Activated T-cell treated with anti-CD3 and anti-CD28 coated beads for 24 hours (primary cell): ENCODE results near the gene WDR44.
"Not testable (repeated sequence)": the region's sequence is repeated elsewhere in the genome, so short reads cannot be mapped to it uniquely, and the experiment has no call there.

Source experiments
- DNase-seq: peaks from one replicate; pipeline ENCODE4 v3.0.0-alpha.2; 2020; ENCODE audit warnings: low read depth

WDR44 gene

DNA sequence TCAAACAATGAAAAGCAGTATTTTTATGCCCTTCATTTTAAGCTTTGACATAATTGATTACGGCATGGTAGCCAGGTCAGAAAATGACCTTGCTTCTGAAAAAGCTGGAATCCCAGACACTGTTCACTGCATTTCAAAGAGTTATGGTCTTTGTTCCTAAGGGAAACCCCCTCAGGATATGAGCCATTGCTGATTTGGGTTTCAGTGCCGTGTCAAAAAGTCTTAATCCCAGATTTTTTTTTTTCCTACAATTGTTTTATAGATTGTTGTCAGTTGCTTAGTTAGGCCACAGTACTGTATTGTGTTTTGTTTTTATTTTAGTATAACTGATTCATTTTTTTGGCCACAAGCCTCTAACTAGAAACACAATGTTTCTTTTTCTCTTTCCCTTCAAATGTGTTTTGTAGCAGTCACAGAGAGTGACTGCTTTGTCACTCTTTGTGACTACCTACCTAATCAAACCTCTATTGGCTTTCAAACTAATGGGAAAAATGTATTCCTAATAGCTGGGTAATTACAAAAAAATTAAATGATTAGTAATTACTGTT is 10.3 kb downstream of the WDR44 start:
- DNase-seq, result no peak

DNA sequence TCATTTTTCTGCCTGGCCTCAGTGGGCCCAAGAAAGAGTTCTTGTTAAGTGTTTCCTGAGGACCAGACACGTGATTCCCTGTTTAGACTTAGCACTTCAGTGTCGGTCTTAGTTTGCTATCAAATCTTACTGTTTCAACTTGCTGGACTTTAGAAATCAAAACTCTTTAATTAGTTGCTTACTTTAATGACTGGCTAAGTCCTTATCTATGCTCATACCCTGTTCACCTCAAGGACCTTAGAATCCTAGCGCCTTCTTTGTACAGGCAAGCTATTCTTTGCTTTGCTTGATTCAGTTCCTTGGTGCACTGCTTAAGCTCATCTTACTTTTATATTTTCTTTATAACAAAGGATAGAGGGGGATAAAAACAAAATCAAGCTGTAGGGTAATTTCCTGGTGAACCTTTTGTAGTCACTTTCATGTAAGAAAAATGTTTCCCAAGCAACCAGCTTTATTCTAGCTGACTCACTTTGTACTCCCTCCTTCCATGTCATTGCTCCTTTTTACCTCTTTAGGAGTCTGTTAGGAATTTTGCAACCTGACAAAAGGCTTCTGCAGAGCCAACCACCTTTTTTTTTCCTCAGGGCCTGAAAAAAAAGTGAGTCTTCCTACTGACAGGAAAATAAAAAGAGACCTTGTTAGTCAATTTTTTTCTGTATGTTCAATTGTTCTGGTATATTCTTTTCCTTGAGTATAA is 14.7 kb downstream of the WDR44 start:
- no peak for DNase-seq

DNA sequence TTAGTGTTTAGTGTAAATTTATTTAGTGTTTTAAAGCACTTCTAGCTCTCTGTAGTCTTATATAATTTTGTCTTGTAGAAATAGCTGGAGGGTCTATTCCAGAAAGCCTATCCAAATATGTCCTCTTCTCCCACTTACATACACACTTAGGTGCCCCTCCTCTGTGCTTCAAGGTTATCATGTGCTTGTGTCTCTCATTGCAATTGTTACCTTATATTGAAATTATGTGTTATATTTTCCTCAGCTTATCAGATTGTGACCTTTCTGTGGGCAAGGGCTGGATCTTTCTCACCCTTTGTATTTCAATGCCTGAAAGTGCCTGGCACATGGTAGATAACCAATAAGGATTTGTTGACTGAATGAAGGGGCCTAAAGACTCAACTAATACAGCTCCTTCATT is 18.4 kb downstream of the WDR44 start:
- DNase-seq, result no peak

DNA sequence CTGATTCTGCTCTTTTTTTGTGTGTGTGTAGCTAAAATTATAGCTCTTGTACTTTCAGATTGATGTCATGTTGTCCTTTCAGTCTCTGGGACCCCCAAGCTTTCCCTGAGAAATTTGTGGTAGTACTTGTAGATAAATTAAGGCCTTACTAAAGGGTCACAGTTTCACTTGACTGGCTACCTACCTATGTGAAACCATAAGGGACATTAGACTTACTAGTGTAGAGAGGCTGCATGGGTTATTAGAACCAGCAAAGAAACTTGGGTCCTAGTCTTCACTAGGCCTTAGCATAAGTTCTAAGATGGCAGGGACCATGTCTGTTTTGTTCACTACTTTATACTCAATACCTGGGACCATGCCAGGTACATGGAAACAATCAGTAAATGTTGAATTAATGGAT is 21.4 kb downstream of the WDR44 start:
- DNase-seq, result no peak

DNA sequence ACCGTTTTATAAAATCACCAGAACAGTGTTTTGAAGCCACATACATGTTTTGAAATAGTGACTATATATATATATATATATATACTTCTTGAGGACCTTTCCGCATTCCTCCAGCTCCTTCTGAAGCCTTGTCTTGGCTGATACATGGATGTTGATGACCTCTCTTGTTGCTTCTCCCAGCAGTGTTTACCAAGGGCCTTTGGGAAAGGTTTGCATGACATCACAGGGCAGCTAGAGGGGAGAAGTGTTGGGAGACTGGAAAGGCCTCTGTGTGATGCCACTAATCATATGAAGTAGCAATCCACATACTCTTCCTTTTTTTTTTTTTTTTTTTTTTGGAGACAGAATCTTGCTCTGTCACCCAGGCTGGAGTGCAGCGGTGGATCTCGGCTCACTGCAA is 22.5 kb downstream of the WDR44 start:
- DNase-seq, result no peak

DNA sequence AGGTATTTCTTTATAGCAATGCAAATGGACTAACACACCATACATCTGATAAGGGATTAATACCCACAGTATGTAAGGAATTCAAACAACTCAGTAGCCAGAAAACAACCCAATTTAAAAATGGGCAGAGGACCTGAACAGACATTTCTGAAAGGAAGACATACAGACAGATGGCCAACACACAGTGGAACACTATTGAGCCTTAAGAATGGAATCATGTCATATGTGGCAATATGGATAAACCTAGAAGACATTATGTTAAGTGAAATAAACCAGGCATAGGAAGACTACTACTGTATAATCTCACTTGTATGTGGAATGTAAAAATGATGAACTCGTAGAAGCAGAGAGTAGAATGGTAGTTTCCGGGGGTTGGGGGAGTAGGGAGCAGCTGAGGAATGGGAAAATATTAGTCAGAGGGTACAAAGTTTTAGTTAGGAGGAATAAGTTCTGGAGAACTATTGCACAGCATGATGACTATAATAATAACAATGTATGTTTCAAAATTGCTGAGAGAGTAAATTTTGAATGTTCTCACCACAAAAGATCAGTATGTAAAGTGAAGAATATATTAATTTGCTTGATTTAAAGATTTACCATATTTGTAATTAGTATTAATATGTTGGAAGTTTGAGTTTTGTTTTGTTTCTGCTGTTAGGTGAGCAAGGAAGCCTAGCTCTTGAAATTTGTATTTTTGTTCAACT is 25.2 kb downstream of the WDR44 start:
- no peak for DNase-seq

DNA sequence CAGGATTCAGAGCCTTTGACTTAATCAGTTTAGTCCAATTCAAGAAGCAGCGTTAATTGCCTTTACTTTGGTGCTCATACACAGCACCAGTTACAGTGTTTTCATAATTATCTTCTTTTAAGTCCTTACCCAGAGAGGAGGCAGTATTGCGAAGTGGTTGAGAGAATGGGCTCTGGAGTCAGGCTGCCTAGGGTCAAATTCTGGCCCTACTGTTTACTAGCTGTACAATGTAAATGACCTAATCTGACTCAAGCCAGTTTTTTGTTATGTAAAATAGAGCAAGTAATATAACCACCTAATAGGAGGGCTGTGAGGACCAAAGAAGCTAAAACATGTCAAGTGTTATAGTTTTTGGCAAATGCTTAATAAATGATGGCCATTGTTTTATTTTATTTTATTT is 27.6 kb downstream of the WDR44 start:
- no peak for DNase-seq

DNA sequence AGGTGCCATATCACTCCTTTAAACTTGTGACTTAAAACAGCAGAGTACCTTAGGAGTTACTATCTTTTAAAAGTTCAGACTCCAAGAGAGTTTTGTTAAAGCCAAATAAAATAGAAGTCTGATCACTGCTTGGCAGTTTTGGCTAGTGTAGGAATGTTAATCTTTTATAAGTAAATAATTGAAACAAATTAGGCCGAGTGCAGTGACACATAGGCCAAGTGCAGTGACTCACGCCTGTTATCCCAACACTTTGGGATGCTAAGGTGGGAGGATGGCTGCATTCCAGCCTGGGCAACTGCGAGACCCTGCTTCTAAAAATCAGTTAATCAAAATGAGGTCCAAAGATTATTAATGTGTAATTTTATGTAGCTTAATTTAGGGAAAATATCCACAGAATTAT is 37.2 kb downstream of the WDR44 start:
- DNase-seq, result no peak

DNA sequence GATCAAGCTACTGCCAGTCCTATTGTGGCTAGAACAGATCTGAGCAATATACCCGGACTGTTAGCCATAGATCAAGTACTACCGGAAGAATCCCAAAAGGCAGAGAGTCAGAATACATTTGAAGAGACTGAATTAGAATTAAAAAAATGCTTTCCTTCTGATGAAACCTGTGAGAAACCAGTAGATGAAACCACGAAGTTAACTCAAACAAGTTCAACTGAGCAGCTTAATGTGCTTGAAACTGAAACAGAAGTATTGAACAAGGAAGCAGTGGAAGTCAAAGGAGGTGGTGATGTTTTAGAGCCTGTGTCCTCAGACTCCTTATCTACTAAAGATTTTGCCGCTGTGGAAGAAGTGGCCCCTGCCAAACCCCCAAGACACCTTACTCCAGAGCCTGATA is 46.8 kb downstream of the WDR44 start:
- no peak for DNase-seq

DNA sequence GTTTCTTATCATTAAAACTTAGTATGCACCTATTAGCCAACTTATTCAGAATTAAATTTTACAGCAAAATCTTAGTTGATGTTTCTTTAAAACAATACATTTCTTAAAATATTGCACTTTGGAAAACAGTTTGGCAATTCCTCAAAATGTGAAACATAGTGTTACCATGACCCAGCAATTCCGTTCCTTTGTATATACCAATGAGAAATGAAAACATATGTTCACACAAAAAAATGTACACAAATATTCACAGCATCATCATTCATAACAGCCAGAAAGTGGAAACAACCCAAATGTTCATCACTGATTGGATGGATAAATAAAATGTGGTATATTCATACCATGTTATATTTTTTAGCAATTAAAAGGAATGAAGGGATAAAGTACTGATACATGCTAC is 50.2 kb downstream of the WDR44 start:
- no peak for DNase-seq

DNA sequence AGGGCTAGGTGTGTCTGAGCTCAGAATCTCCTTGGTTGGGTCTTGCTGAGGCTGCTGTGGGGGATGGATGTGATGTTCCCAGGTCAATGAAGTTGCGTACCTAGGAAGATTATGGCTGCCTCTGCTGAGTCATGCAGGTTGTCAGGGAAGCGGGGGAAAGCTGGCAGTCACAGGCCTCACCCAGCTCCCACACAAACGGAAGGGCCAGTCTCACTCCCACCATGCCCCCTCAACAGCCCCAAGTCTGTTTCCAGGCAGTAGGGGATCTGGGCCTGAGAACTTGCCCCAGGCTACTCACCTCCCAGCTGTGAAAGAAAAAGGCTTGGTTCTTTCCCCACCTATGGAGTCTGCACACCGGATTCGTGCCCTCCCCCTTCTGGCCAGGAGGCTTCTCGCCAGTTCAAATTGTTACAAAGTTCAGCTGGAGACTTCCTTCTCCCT is 72.9 kb downstream of the WDR44 start:
- DNase-seq, result no peak

DNA sequence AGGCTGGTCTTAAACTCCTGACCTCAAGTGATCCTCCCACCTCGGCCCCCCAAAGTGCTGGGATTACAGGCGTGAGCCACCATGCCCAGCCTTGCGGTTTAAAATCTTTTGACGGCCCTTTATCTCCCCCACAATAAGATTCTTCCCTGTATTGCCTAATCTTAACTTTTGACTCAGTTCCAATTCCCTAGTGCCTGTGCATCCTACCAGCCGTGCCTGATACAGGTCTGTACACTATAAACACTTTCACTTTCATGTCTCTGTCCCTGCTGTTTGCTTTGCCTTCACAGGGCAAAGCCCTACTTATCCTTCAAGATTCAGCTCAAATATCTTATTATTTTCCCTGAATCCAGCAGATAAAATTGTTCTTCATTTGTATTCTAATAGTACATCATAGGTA is 74.6 kb downstream of the WDR44 start:
- DNase-seq, result no peak

DNA sequence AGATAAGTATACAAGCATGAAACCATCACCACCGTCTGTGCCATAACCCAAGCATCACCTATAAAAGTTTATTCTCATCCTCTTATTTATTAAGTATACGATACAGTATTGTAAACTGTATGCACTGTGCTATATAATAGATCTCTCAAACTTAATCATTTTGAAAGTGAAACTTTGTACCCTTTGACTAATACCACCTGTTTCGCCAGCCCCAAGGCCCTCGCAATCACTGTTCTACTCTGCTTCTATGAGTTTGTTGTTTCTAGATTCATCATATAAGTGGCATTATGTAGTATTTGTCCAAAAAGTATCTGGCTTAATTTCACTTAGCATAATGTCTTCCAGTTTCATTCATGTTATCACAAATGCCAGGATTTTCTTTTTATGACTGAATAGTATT is 77.7 kb downstream of the WDR44 start:
- no peak for DNase-seq

DNA sequence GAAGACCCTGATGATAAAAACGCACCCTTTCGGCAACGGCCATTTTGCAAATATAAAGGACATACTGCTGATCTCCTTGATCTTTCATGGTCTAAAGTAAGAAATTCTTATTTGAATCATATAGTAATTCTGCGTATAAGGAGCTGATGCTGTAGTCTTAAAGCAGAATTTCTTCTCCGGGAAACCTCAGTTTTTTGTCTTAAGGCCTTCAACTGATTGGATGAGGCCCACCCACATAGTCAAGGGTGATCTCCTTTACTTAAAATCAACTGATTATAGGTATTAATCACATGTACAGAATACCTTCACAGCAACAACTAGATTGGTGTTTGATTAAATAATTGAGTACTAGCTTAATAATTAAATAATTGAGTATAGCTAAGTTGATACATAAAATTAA is 86.9 kb downstream of the WDR44 start:
- no peak for DNase-seq

DNA sequence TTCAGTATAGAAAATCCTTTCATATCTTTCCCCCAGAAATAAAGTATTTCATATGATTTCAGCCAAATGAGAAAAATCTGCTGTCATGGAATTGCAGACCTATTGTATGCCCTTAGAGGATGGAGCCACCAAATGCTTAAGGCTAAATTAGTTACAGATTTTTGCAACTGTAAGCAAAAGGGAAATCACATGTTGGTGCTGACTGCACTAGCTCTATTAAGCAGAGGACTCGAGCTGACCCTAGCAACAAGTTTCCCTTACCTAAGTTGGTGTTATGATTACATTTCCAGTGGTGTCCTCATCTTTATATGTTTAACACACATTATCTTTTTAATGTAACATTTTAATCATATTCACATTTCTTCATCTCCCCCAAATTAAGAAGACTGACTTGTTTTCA is 91.4 kb downstream of the WDR44 start:
- DNase-seq, result no peak

DNA sequence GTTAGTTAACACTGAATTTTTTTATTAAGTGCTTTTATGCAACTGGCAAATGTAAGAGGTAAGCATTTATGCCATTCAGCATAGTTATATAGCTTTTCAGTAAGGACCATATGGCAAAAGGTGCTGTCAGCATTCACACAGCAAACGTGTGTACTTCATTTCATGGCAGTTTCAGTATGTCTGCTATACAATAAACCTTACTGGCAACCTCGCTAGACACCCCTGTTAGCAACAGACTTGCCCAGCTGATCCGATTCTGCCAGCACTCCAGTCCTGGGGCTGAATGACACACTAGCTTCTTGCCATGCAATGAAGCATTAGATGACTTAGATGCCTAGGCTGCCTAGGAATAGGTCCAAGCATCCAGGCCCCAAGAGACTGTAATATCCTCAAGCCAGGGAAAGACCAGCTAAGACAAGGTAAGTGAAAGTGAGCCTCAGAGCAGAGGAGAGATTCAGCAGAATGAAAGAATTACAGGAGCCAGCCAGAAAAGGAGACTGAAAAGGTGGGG is 102.4 kb downstream of the WDR44 start:
- no peak for DNase-seq

DNA sequence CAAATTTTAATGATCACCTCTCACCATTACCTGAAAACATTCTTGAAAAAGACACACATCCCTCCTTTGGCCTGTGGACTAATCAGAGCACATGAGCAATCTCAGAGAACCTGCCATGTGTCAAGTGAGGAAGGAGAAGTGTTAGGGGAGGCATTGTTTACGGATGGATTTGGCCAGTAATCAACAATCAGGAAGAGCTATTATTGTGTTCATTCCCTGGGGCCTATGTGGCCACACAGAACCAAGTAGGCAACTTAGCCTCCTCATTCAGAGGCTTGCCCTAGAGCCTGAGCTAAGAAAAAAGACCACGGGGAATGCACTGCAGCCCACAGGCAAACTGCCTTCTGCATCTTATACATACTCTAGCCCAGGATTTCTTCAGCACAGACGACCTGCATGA is 109.1 kb downstream of the WDR44 start:
- no peak for DNase-seq

DNA sequence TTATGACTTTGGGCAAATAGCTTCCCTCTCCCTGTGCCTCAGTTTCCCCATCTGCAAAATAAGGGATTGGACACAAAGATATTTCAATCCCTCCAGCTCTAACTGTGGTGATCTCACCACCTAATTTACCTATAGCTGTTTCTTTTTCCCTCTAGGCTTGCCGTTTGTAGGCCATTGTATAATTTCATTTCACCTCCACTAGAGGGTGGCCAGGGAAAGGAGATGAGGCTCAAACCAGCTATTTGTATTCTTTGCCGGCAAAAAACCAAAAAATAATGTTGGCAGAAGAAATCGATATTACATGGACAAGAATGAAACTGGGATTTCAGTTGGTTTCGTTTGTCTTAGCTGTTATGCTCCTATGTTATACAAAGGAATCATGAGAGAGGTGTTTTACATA is 113.6 kb downstream of the WDR44 start:
- DNase-seq, result peak; percentile 0

DNA sequence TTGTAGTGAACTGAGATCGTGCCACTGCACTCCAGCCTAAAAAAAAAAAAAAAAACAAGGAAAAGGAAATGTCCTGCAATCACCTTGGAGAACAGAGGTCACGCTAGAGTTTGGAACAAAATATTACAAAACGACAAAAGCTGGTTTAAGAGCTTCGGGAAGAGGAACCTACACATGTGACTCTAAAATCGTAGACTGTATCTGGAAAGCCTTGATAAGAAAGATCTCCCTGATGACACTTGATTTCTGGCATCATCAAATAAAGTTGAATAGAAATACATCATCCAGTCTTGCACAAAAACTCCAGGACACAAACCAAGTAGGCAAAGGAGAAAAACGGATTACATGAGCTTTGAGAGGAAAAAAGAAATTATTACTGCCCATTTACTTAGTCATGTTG is 118.6 kb downstream of the WDR44 start:
- no peak for DNase-seq

DNA sequence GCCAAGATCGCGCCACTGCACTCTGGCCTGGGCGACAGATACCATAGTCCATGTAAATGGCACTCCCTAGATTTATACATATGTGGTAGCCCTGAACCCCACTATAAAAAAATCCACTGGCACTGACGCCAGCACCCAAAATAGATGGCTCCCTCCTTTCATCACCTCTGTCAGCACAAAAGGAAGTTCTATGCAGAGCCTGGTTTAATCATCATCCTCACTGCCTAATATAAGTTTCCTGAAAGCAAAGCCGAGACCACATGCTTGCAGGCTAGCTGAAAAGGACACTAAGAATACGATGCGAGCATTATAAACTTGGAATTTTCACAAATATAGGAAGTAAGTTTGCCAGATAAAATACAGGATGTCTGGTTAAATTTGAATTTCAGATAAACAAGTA is 122.2 kb downstream of the WDR44 start:
- DNase-seq, result no peak

DNA sequence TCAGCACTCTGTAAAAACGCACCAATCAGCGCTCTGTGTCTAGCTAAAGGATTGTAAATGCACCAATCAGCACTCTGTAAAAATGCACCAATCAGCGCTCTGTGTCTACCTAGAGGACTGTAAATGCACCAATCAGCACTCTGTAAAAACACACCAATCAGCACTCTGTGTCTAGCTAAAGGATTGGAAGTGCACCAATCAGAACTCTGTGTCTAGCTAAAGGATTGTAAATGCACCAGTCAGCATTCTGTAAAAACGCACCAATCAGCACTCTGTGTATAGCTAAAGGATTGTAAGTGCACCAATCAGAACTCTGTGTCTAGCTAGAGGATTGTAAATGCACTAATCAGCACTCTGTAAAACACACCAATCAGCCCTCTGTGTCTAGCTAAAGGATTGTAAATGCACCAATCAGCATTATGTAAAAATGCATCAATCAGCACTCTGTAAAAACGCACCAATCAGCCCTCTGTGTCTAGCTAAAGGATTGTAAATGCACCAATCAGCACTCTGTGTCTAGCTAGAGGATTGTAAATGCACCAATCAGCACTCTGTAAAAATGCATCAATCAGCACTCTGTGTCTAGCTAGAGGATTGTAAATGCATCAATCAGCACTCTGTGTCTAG is 124.9 kb downstream of the WDR44 start:
- not testable (repeated sequence) for DNase-seq

DNA sequence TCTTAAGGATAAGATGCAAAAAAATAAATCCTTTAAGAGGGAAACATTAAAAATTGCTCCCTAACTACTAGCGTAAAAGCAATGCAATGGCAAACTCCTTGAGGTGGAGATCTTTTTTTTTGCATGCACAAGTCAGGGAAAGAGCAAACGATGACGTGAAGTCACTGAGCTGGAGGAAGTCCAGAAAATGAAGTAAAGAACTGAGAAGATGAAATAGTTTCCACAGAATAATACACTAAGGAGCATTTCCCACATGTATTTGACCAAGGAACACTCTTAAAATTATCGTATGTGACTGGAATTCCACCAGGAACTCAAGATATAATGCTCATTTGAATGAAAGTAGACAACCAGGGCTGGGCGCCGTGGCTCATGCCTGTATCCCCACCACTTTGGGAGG is 128.7 kb downstream of the WDR44 start:
- no peak for DNase-seq

DNA sequence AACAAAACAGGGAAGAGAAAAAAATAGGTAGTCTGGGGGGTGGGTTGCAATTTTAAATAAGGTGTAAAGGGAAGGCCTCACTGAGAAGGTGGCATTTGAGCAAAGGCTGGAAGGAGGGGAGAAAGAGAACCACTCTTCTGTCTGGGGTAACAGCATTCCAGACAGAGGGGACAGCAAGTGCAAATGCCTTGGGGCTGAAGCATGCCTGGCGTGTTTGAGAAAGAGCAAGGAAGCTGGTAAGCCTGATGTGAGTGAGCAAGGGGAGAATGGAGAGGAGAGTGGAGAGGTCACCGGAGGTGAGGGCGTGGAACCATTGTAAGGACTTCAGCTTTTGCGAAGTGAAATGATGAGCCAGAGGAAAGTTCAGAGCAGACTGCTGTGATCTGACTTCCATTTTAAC is 130.0 kb downstream of the WDR44 start:
- DNase-seq, result no peak
